ENCODE measurements around the gene SYNGR1. TPM values are rescaled to one million over a fixed set of nuclear protein-coding genes. Genes with fewer than 3 reads are reported as not detected.

SYNGR1 gene
- polyA plus RNA-seq, 1 donor from 2014 or later: 9.1 TPM

GRCh38 chr22:39383841-39384625, 34.2 kb downstream of the SYNGR1 start:
- H3K27ac Mint-ChIP-seq: no peak overlapping the region
- H3K4me1 Mint-ChIP-seq: peaks cover 2 to 12% (median 5%) of the 10 kb centered on the region in 3 donors
- no peaks in the 10 kb centered on the region for H3K9me3 Mint-ChIP-seq
- H3K27me3 Mint-ChIP-seq: no peaks in the 10 kb centered on the region
- no peak overlapping the region for H3K4me3 Mint-ChIP-seq
- H3K36me3 Mint-ChIP-seq: no peaks in the 10 kb centered on the region

- Mint-ChIP-seq H3K36me3 (no peaks in the 10 kb centered on the region), H3K9me3 (no peaks in the 10 kb centered on the region), H3K27ac (no peak overlapping the region), H3K4me3 (no peak overlapping the region), H3K4me1 (peaks cover 2 to 12% (median 5%) of the 10 kb centered on the region in 3 donors), H3K27me3 (no peaks in the 10 kb centered on the region)
Measured at GRCh38 chr22:39384750-39385480, 35.1 kb downstream of the SYNGR1 start.

- H3K36me3 Mint-ChIP-seq: no peaks in the 10 kb centered on the region
- H3K4me3 Mint-ChIP-seq: peak overlapping the region; percentile 76 to 94 (median 82)
- peak overlapping the region; percentile 49 to 93 (median 80) for H3K27ac Mint-ChIP-seq
- H3K4me1 Mint-ChIP-seq: peaks cover 0 to 12% (median 5%) of the 10 kb centered on the region in 3 donors
- no peaks in the 10 kb centered on the region for H3K9me3 Mint-ChIP-seq
- H3K27me3 Mint-ChIP-seq: no peaks in the 10 kb centered on the region
Measured at GRCh38 chr22:39388261-39389011, 38.6 kb downstream of the SYNGR1 start.

DNA sequence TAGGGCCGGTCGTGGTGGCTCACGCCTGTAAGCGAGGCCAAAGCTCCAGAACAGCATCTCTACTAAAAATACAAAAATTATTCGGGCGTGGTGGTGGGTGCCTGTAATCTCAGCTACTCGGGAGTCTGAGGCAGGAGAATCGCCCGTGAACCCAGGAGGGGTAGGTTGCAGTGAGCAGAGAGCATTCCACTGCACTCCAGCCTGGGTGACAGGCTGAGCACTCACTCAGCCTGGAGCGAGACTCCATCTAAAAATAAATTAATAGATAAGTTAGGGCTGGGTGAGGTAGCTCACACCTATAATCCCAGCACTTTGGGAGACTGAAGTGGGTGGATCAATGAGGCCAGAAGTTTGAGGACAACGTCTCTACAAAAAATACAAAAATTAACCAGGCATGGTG, 39.6 kb downstream of the SYNGR1 start:
- Mint-ChIP-seq H3K4me1 (peaks cover 0 to 12% (median 5%) of the 10 kb centered on the region in 3 donors), H3K27me3 (no peaks in the 10 kb centered on the region), H3K4me3 (peak overlapping the region in 3 of 4 donors; percentile 73 to 82 (median 81)), H3K9me3 (no peaks in the 10 kb centered on the region), H3K36me3 (no peaks in the 10 kb centered on the region), H3K27ac (peak overlapping the region in 2 of 3 donors; percentile 80 to 90)

DNA sequence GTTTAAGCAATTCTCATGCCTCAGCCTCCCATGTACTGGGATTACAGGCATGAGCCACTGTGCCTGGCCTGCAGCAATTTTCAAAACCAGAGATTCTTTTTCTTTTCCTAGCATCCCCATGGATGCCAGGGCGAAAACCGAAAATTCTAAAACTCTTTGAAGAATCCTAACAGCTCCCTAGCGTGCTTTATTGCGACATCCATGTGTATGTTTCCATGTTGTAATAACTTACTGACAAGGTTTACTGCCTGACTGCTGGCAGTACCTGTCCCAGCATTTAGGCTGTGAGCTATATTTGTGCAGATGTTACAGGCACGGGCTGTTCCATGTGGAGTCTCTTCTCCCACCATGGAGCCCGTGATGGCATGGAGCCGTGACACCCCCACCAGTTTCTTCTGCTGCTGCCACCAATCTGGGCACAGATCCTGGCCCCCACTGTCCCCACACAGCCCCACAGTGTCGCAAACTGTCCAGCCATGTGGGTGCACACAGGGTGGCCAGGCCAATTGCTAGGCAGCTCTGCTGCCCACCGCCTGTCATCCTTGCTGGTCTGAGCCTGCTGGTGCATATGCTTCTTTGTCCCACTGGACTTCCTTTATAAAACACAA, 42.7 kb downstream of the SYNGR1 start:
- Mint-ChIP-seq H3K4me1 (peaks cover 0 to 5% (median 4%) of the 10 kb centered on the region in 3 donors), H3K9me3 (no peaks in the 10 kb centered on the region), H3K4me3 (no peak overlapping the region), H3K27me3 (no peaks in the 10 kb centered on the region), H3K36me3 (no peaks in the 10 kb centered on the region), H3K27ac (no peak overlapping the region)

- H3K4me1 Mint-ChIP-seq: peaks cover 2 to 10% (median 4%) of the 10 kb centered on the region in 3 donors
- no peaks in the 10 kb centered on the region for H3K36me3 Mint-ChIP-seq
- H3K9me3 Mint-ChIP-seq: no peaks in the 10 kb centered on the region
- peak overlapping the region in 2 of 4 donors; percentile 19 to 30 for H3K4me3 Mint-ChIP-seq
- H3K27me3 Mint-ChIP-seq: no peaks in the 10 kb centered on the region
- H3K27ac Mint-ChIP-seq: peak overlapping the region in 1 of 3 donors; percentile 36
Measured at GRCh38 chr22:39395936-39396796, 46.4 kb downstream of the SYNGR1 start.

DNA sequence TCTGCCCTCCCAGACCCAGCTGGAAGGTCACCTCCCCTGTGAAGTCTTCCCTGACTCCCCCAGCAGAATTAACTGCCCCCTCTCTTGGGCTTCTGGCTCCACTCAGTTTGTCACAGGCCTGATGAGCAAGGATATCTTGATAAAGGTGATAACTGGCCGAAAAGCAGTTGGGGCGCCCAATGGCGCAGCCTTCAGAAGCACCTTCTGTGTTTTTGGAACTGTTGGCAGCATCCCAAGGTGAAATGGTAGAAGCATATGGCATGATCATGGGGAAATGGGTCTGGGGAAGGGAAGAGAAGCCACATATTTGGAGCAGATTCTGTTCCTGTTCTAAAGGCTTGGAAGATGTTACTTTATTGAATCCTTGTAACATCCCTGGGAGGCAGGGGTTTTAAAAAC, 47.0 kb downstream of the SYNGR1 start:
- Mint-ChIP-seq H3K4me3 (peak overlapping the region in 2 of 4 donors; percentile 19 to 30), H3K27ac (no peak overlapping the region), H3K27me3 (no peaks in the 10 kb centered on the region), H3K4me1 (peaks cover 5 to 15% (median 10%) of the 10 kb centered on the region in 3 donors), H3K36me3 (no peaks in the 10 kb centered on the region), H3K9me3 (no peaks in the 10 kb centered on the region)

DNA sequence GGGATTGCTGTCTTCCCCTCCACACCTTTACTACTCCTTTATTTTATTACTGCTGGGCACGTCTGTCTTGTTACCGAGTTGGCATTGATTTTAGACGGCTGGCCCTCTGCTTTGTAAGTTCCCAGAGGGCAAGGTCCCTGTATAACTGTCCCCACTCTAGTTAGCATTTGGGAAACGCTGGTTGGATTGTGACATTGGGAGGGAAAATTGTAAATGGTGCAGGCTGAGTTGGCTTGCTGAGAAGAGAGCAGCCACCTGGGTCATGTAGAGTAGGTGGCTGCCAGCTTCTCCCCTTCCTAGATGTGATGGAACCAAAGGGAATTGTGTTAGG, 51.5 kb downstream of the SYNGR1 start:
- Mint-ChIP-seq H3K36me3 (no peaks in the 10 kb centered on the region), H3K4me1 (peaks cover 5 to 28% (median 21%) of the 10 kb centered on the region in 3 donors), H3K27ac (peak overlapping the region in 1 of 3 donors; percentile 53), H3K27me3 (no peaks in the 10 kb centered on the region), H3K4me3 (peak overlapping the region; percentile 36 to 97 (median 88)), H3K9me3 (no peaks in the 10 kb centered on the region)

GRCh38 chr22:39405346-39406085, 55.7 kb downstream of the SYNGR1 start:
- H3K4me1 Mint-ChIP-seq: peaks cover 19 to 37% (median 19%) of the 10 kb centered on the region in 3 donors
- H3K27ac Mint-ChIP-seq: no peak overlapping the region
- H3K4me3 Mint-ChIP-seq: no peak overlapping the region
- H3K9me3 Mint-ChIP-seq: no peaks in the 10 kb centered on the region
- peaks cover 4% of the 10 kb centered on the region for H3K36me3 Mint-ChIP-seq
- H3K27me3 Mint-ChIP-seq: no peaks in the 10 kb centered on the region

GRCh38 chr22:39408173-39408572, 58.4 kb downstream of the SYNGR1 start:
- Mint-ChIP-seq H3K4me3 (no peak overlapping the region), H3K36me3 (peaks cover 4% of the 10 kb centered on the region), H3K27me3 (no peaks in the 10 kb centered on the region), H3K27ac (no peak overlapping the region), H3K9me3 (no peaks in the 10 kb centered on the region), H3K4me1 (peaks cover 10 to 27% (median 19%) of the 10 kb centered on the region in 3 donors)

GRCh38 chr22:39408807-39409206, 59.0 kb downstream of the SYNGR1 start:
- no peaks in the 10 kb centered on the region for H3K9me3 Mint-ChIP-seq
- H3K27me3 Mint-ChIP-seq: no peaks in the 10 kb centered on the region
- H3K27ac Mint-ChIP-seq: peak overlapping the region in 1 of 3 donors; percentile 2
- peaks cover 8 to 24% (median 19%) of the 10 kb centered on the region in 3 donors for H3K4me1 Mint-ChIP-seq
- peaks cover 4% of the 10 kb centered on the region for H3K36me3 Mint-ChIP-seq
- no peak overlapping the region for H3K4me3 Mint-ChIP-seq

GRCh38 chr22:39409516-39410029, 59.8 kb downstream of the SYNGR1 start:
- no peaks in the 10 kb centered on the region for H3K27me3 Mint-ChIP-seq
- H3K9me3 Mint-ChIP-seq: no peaks in the 10 kb centered on the region
- no peak overlapping the region for H3K27ac Mint-ChIP-seq
- peaks cover 4% of the 10 kb centered on the region for H3K36me3 Mint-ChIP-seq
- H3K4me3 Mint-ChIP-seq: no peak overlapping the region
- H3K4me1 Mint-ChIP-seq: peaks cover 9 to 23% (median 19%) of the 10 kb centered on the region in 3 donors

- Mint-ChIP-seq H3K4me1 (peaks cover 9 to 22% (median 19%) of the 10 kb centered on the region in 3 donors), H3K27me3 (no peaks in the 10 kb centered on the region), H3K4me3 (no peak overlapping the region), H3K36me3 (peaks cover 4% of the 10 kb centered on the region), H3K9me3 (no peaks in the 10 kb centered on the region), H3K27ac (peak overlapping the region in 1 of 3 donors; percentile 66)
Measured at GRCh38 chr22:39410264-39410663, 60.5 kb downstream of the SYNGR1 start.
